ENCODE results near the gene ISG20L2.

- TF ChIP-seq POLR2A (IDR thresholded peaks at IDR 0.05; ENCODE audit: extremely low read depth, insufficient read length): no peak
- TF ChIP-seq CTCF (IDR thresholded peaks at IDR 0.05; ENCODE audit: low read depth, low read length): no peak
- TF ChIP-seq MAX (IDR thresholded peaks at IDR 0.05; ENCODE audit: low read depth, low read length): no peak
- TF ChIP-seq MYC (IDR thresholded peaks at IDR 0.05; ENCODE audit: low read depth, low read length): no peak
These were observed 20.3 kb downstream of the ISG20L2 start for GRCh38 chr1:156708218-156708661.
